Colon (tissue), 2 donors: ENCODE results near the gene PIGP.
"Not testable (repeated sequence)": the region's sequence is repeated elsewhere in the genome, so short reads cannot be mapped to it uniquely, and the experiment has no call there.

Experiments used
- FAIRE-seq: peaks from 2 replicates; lab custom pipeline; 2012; peaks lifted over from hg19 to GRCh38; lab: Jason Lieb, UNC
- donor health status: control.
- donor health status: control.

The PIGP gene

GRCh38 chr21:37072988-37073416 is at the start of gene PIGP, which contains the start of gene TTC3:
TSS of gene PIGP (minus strand) at chr21:37073071. CDS start at chr21:37072515, 556 bp downstream.
TSS of gene TTC3 (plus strand) at chr21:37073254. CDS start at chr21:37087258, 14,004 bp downstream.
- FAIRE-seq = no peak

DNA sequence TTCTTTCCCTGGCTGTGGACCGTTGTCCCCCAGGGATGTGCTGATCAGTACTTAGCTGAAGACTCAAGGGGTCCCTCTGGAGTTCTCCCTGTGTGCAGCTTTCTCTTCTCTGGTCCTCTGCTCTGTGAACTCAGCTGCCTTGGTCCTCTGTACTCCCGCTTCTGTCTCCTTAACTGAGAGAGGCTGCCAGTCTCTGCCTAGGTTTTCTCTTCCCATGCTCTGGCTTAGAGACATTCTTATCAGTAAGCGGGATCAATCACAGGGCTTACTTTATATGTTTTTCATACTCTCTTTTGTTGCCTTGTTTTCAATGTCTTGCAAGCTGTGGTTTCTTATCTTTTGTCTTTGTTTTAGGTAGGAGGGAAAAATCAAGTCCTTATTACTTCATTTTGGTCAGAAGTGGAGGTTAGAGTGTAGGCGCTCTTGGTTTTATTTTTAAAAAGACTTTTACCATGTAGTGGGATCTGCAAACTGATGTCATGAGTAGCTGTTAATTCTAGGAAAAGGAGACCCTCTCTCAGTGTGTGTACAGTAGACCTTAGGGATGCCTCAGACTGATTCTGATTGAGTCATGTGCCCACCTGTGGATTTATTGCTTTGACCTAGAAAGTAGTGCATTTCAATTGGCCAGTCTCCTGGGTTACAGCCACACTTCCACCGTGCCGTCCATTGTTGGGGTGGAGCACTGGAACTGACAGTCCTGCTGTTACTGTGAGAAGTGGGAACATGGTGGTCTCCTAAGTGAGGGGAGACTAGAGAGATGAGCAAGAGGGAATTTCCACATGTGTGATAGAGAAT is 46.7 kb upstream of the PIGP start:
- no peak for FAIRE-seq

DNA sequence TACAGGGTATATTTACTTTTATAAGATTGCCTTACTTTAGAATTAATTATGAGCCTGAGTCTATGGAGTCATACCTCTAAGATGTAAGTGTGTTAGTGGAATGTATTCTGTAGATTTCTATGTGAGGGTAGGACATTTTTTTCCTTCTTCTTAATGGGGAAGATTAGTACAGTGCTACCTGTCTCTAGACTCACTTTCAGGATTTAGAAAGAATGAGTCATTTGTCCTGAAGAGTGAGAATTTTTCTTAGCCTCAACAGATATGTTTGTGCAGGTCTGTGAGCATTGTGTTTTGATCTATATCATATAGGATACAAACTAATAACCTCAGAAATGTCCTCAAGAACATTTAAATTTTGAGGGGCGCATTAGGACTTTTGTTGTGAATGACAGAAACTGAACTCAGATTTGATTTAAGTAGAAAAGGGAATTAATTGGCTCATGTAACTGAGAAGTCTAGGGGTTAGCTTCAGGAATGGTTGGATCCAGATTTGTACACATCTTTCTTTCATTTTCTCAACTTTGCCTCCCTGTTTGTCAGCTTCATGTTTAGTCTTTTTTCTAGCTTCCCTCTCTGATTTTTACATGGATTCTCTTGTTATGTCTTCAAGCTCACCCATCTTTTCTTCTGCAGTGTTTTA is 45.4 kb upstream of the PIGP start:
- FAIRE-seq = no peak

GRCh38 chr21:37117204-37117603 is 44.3 kb upstream of the PIGP start:
- no peak for FAIRE-seq

DNA sequence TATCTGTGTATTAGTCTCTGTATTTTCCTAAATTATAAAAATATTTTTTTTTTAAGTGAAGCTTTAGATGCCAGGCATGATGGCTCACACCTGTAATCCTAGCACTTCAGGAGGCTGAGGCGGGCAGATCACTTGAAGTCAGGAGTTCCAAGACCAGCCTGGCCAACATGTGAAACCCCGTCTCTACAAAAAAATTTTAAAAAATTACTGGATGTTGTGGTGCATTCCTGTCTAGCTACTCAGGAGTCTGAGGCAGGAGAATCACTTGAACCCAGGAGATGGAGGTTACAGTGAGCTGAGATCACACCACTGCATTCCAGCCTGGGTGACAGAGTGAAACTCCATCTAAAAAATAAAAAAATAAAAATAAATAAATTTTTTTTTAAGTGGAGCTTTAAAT is 43.6 kb upstream of the PIGP start:
- FAIRE-seq = not testable (repeated sequence)

DNA sequence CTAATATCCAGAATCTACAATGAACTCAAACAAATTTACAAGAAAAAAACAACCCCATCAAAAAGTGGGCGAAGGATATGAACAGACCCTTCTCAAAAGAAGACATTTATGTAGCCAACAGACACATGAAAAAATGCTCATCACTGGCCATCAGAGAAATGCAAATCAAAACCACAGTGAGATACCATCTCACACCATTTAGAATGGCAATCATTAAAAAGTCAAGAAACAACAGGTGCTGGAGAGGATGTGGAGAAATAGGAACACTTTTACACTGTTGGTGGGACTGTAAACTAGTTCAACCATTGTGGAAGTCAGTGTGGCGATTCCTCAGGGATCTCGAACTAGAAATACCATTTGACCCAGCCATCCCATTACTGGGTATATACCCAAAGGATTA is 41.4 kb upstream of the PIGP start:
- FAIRE-seq = not testable (repeated sequence)

GRCh38 chr21:37111029-37111428 is 38.2 kb upstream of the PIGP start:
- FAIRE-seq = not testable (repeated sequence)

- FAIRE-seq = no peak
These were observed 34.1 kb upstream of the PIGP start for GRCh38 chr21:37106998-37107397.

DNA sequence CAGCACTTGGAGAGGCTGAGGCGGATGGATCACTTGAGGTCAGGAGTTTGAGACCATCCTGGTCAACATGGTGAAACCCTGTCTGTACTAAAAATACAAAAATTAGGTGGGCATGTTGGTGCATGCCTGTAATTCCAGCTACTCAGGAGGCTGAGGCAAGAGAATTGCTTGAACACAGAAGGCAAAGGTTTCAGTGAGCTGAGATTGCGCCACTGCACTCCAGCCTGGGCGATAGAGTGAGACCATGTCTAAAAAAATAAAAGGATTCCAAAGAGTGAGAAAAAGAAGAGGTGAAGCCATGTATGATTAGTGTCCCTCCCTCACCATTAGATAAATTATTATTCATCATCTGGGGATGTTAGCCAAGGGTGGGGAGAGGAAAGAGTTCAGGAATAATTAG is 29.9 kb upstream of the PIGP start:
- FAIRE-seq = not testable (repeated sequence)

- no peak for FAIRE-seq
These were observed 28.5 kb upstream of the PIGP start for GRCh38 chr21:37101384-37101783.

GRCh38 chr21:37100316-37100715 is 27.4 kb upstream of the PIGP start:
- FAIRE-seq = no peak

DNA sequence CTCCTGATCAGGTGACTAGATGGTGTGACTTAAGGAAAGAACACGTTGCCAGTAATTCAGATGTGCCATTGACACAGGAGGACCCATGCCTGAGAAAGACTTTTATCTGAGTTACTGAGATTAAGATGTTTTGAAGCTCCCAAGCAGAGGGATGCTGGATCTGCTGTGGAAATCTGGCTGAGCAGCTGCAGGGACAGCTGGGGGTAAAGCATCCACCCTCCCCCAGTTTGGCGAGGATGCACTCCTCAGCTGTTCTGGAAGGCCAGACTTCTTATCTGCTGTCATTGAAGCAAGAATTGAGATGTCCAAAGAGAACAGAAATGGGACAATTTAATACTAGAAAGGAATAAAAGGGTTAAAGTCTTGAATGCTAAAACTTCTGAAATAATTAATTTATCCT is 25.9 kb upstream of the PIGP start:
- no peak for FAIRE-seq

DNA sequence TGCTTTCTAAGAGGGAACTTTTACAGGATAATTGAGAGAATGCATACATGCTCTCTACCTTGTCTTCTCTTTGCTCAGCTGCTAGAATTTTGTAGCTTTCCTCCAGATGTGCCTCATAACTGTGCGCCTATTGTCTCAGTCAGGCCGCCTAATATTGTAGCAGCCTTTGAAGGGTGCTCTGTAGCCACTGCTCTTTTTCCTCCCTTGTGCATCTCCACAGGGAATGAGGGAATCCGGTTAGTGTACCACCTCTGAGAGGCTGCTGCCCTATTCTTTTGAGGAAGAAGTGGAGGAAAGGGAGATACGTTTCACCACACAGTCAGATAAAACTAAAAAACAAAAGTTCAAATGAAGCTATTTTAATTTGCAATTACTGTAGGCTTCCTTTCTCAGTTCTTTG is 22.9 kb upstream of the PIGP start:
- FAIRE-seq = no peak

GRCh38 chr21:37093977-37094376 is 21.1 kb upstream of the PIGP start:
- no peak for FAIRE-seq

DNA sequence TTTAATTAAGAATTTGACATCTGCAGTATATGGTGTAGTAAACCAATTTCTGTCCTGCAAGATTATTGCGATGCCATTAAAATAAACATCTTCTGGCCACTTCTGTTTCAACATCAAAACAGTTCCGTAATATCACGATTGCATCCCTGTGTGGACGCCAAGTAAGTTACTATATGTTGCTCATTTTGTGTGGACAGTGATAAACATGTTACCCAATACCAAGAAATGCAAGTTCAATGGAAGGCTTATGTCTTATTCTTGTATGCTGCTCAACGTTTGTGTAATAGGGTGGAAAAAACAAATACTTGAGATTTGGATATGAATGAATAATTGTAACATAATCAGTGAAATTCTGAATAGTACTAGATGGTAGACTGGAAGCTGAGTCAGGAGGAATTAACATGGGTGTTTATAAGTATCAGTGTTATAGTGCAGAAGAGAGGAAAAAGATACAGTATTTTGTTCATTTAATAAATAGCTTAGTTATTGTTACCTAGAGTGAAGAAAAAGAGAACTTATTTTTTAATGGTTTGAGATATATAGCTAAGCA is 15.4 kb upstream of the PIGP start:
- no peak for FAIRE-seq

DNA sequence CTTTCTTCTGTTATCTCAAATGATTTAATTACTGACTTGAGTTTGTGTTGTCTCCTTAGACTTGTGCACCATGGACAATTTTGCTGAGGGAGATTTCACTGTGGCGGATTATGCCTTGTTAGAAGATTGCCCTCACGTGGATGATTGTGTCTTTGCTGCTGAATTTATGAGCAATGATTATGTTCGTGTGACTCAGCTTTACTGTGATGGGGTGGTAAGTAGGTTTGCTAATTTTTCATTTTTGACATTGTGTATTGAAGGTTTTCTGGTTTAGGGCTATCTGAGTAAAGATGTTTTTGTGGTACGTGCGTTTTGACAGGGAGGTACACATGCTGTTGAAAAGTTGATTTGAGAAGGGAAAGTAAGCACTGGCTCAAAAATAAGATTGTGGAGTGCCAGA is 14.3 kb upstream of the PIGP start:
- no peak for FAIRE-seq

GRCh38 chr21:37085726-37086125 is 12.9 kb upstream of the PIGP start:
- no peak for FAIRE-seq

DNA sequence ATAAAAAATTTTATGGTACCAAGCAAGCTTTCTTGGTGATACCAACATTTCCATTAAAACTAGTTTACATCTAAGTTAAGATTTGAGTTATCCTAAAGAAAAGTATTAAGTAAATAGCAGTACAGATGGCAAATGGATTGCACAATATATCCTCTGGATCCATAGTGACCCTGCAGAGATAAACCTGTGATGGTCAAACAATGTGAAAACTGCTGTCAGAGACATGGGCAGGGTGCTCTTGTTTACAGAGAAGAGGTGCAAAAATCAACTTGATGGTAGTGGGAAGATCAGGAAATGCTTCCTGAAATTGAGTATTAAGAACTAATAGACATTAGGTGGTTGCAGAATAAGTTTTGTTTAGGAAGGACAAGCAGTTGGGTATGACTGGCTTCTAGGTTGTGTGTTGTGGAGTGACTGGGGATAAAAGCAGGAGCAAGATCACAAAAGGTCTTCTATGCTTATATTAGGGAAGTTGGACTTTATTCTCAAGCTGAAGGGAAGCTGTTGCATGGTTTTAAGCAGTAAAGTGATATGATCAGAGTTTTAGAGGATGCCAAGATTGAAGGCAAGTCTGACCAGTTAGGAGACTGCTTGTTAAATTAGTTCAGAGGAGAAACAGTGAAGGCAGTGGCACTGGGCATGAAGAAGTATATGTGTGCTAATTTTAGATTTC is 10.1 kb upstream of the PIGP start:
- FAIRE-seq = no peak

DNA sequence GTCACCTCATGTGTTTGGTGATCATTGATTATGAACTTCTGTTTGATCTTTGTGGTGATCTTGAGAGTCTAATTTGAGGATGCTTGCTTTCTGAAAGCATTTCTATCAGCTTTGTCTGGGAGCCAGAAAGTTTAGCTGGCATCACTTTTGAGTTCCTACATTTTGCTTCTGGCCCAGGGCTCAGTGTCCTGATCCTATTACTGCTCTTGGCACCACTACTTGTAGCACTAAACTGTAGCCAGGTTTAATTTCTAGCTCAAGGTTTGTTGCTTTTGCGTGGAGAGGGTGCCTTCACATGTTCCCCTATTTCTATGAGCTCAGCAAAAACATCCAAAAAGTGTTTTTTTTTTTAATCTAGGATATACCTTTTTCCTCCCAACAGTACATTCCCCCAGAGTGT is 9.5 kb upstream of the PIGP start:
- no peak for FAIRE-seq

DNA sequence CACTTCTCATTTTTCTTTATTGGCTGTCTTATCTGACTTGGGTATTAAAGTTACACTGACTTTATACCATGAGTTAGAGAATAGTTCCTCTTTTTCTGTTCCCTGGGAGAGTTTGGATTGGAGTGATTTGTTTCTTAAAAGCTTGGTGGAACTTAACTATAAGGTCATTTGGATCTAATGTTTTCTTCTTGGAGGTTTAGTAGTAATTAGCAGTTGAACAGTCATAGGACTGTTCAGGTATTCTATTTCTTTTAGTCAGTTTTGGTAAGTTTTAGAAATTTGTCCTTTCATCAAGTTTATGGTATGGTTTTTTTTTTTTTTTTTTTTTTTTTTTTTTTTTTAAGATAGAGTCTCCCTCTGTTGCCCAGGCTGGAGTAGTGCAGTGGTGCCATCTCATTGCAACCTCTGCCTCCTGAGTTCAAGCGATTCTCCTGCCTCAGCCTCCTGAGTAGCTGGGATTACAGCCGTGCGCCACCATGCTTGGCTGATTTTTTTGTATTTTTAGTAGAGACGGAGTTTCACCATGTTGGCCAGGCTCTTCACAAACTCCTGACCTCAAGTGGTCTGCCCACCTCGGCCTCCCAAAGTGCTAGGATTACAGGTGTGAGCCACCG is 6.4 kb upstream of the PIGP start:
- FAIRE-seq = no peak

DNA sequence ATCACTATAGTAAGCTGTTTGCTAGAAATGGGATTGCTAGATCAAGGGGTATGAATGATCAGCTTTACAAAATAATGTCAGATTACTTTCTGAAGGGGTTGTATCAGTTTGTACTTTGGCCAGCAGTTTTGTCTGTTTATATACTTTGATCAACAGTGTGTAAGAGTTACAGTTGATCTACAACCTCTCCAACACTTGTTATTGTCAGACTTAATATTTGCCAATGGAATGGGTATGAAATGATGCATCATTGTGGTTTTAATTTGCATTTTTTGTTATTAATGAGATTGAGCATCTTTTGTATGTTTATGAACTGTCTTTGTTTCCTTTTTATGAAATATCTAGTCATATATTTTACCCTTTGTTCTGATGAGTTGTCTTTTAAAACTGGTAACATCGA is 4.5 kb upstream of the PIGP start:
- no peak for FAIRE-seq

GRCh38 chr21:37076087-37076850 is 3.4 kb upstream of the PIGP start:
- no peak for FAIRE-seq
